Stimulated activated CD8-positive, alpha-beta memory T cell treated with anti-CD3 and anti-CD28 coated beads, Interleukin-12 subunit alpha, Interleukin-12 subunit beta, amount 100 ng/mL, for 24 hours (primary cell): ENCODE measurements around the gene EDDM13.
"Not testable (repeated sequence)": the region's sequence is repeated elsewhere in the genome, so short reads cannot be mapped to it uniquely, and the experiment has no call there.

Experiments
- DNase-seq: peaks from one replicate; pipeline ENCODE4 v3.0.0-alpha.2; 2020; ENCODE audit errors: extremely low read depth

Gene EDDM13

DNA sequence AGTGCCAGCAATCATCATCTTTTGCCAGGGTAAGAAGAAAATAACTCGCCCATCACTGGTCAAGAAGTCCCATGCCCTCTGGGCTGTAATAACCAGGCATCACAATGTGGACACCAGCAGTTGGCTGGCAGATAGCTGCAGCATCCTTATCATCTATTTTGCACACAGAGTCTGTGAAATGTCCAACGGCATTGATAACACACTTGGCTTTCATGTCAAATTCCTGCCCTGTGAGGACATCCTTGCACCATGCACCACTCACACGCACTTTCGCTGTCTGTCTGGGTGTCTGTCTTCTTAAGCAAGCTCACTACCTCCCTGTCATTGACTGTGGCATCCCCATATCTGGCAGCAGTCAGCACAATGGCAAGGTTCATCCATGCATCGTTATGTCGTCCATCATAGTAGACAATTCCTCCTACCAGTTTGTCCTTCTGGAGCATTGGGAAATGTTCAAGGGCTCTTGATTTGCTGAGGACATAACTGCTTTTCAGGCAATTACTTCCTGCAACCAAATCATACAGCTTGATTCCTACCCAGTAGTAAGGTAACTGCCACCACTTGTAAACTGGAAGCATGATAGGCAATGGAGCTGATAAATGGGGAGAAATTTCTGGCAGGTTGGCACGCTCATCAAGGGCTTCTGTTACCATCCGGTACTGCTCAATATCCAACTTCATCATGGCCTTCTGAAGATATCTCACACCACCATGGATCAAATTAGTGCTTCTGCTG, 48.9 kb downstream of the EDDM13 start:
- DNase-seq: no peak

DNA sequence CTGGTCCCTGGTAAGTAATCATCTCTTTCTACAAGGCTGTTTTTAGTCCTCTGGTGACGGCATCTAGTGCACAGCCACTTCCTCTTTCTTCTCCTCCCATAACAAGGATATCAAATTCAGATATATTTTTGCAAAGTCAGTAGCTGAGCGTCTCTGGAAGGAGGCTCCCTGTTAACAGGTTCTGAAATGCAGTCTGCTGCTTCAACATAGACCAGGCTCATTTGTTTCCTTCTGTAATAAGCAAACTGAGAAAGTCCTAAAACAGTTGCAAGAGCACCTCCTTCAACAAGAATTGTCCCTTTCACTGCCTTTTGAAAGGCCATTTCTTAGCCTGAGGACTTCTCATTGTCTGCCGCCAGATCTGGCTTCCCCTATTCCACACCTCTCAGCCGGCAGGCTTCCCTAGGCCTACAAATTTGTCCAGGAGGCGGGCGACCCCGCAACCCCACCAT, 49.5 kb downstream of the EDDM13 start:
- no peak for DNase-seq

DNA sequence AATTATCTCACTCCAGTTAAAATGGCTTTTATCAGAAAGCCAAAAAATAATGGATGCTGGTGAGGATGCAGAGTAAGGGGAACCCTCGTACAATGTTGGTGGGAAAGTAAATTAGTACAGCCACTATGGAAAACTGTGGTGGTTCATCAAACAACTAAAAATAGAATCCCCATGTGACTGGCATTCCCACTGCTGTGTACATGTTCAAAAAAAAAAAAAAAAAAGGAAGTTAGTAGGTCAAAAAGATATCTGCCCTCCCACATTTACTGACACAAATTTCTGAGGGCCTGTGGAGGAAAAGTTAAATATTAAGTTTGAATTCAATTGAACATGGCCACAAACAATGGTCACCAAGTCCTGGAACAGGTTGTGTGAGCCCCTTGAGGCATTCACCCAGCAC, 51.9 kb downstream of the EDDM13 start:
- no peak for DNase-seq

DNA sequence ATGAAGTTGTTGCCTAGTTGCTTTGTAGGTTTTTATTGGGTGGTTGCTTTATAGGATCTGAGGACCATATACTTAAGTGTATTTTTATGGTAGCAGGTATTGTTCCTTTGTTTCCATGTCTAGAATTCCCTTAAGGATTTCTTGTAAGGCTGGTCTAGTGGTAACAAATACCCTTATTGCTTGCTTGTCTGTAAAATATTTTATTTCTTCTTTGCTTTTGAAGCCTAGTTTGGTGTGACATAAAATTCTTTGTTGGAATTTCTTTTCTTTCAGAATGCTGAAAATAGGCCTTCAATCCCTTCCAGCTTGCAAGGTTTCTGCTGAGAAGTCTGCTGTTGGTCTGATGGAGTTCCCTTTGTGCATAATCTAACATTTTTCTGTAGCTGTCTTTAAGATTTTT, 60.1 kb downstream of the EDDM13 start:
- no peak for DNase-seq

DNA sequence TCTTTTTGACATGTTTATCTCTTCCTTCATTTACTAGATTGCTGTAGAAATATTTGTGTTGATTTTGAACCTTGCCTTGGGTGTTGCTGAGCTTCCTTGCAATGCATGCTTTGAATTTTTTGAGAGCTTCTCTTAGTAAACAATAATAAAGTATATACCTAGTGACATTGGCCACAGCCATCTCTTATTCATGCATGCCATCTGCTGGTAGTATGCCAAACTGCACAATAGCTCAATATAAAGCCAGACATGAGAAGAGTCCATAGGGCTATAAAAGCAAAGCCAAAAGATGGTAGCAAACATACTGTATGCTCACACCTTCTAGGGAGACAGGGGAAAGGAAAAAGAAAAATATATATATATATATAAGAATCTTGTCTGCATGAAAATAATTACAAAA, 61.0 kb downstream of the EDDM13 start:
- no peak for DNase-seq

DNA sequence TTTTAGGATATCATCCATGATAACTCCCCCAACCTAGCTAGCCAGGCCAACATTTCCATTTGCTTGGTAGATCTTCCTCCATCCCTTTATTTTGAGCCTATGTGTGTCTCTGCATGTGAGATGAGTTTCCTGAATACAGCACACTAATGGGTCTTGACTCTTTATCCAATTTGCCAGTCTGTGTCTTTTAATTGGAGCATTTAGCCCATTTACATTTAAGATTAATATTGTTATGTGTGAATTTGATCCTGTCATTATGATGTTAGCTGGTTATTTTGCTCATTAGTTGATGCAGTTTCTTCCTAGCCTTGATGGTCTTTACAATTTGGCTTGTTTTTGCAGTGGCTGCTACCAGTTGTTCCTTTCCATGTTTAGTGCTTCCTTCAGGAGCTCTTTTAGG, 62.8 kb downstream of the EDDM13 start:
- DNase-seq: not testable (repeated sequence)

DNA sequence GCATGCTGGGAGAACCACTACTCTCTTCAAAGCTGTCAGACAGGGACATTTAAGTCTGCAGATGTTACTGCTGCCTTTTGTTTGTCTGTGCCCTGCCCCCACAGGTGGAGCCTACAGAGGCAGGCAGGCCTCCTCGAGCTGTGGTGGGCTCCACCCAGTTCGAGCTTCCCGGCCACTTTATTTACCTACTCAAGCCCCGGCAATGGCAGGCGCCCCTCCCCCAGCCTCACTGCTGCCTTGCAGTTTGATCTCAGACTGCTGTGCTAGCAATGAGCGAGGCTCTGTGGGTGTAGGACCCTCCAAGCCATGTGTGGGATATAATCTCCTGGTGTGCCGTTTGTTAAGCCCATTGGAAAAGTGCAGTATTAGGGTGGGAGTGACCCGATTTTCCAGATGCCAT, 64.5 kb downstream of the EDDM13 start:
- DNase-seq: not testable (repeated sequence)

DNA sequence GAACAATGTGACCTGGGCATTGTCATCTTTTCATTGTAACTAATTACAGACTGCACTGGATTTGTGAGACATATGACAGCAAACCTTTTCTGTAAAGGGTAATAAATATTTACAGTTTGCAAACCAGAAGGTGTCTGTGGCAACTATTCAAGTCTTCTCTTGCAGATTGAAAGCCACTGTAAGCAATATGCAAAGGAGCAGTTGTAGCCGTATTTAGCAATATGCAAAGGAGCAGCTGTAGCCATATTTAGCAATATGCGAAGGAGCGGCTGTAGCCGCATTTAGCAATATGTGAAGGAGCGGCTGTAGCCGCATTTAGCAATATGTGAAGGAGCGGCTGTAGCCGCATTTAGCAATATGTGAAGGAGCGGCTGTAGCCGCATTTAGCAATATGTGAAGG, 66.5 kb downstream of the EDDM13 start:
- DNase-seq: not testable (repeated sequence)

DNA sequence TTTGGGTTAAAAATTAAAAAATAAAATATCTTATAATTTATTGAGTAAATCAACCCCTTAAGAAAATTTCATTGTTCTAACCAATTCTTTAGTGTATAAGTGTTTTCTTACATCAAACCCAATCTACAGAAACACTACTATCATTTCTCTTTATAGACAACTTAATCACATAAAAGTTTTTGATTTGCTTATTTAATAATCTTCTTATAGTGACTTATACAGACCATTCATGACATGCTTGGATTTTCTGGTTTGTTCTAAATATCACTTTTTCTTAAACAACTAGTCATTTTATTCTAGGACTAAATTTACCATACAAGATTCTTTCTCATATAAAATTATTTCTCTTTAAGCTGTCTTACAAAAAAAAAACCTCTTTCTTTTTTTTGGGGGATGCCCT, 69.4 kb downstream of the EDDM13 start:
- no peak for DNase-seq

DNA sequence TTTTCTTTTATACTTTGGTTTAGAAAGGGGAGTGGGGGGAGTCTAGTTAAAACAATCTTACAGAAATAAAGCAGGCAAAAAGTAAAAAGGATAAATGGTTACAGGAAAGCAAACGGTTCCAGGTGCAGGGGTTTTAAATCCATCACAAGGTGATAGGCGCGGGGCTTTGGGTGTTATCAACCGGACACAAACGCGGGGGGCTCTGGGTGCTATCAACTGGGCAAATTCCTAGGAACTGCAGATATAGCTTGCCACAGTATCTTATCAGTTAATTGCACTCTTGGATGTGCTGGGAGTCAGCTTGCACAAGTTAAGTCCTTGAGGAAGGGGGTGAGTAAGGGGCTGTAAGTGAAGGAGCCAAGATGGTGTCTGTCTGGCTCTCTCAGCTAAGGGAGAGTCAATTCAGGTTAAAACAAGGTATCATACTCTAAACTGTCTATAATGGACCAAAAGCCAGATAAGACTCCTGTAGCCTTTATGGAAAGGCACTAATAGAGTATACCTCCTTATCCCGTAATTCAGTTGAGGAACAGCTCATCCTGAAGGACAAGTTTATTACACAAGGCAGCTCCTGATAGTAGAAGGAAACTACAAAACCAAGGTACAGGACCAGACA, 74.7 kb downstream of the EDDM13 start:
- DNase-seq: no peak

DNA sequence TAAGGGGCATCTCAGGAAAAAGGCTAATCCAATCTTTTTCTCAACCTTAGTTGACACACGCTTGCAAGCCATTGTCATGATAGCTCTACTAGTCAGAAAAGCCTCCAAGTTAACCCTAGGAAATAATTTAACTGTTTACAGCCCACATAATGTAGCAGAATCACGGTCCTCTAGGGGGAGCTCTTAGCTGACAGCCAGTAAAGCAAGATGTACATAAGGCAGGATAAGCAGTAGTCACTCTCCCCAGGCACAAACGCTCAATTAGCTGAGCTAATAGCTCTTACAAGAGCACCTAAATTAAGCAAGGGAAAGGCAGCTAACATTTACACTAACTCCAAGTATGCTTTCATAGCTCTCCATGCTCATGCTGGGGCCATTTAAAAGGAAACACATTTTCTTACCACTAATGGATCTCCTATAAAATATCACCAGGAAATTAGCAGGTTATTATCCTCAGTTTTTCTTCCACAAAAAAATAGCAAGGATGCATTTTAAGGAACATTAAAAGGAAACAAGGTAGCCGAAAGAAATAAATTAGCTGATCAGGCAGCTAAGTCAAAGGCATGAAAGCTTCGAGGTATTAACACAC, 75.8 kb downstream of the EDDM13 start:
- no peak for DNase-seq

DNA sequence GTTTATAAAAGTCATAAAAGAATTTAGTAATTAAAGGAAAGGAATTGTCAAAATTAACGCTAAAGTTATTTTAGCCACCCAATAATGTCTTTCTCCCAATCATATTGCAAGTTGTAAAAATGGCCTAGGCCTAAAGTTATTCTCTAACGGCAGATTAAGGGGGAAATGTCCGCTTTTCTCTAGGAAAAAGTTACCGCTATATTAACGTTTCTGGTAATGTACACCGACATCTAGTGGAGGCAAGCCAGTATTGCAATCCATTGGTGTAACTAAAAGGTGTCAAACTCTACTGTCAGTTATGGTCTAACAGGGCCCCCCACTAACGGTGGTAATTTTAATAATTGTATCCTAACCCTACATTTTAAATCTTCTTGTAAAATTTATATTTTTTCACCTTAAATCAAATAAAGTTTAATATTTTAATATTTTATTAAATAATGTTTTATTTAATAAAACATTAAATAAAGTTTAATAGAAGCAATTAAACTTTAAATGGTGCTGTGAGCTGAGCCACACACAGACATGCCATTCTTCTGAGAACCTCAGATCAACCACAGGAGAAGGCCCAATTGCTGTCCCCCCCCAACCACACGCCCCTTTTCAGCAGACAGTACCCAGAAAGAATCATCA, 78.0 kb downstream of the EDDM13 start:
- DNase-seq: no peak

DNA sequence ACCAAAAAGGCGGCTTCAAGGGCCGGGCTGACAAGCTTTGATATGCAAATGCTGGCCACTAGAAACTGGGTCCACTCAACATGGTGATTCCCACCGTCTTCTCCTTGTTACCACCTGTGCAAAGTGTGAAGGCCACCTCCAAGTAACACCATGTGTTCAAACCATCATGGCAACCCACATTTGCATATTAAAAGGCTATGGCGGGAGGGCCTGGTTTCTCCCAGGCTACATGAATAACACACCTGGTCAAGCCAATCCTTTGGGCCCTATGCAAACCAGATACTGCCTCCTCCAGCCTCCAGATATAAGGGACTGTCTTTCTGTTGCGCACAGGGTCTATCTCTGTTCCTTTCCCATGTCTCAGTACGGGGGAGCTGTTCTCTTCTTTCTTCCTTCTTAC, 78.7 kb downstream of the EDDM13 start:
- DNase-seq: no peak

DNA sequence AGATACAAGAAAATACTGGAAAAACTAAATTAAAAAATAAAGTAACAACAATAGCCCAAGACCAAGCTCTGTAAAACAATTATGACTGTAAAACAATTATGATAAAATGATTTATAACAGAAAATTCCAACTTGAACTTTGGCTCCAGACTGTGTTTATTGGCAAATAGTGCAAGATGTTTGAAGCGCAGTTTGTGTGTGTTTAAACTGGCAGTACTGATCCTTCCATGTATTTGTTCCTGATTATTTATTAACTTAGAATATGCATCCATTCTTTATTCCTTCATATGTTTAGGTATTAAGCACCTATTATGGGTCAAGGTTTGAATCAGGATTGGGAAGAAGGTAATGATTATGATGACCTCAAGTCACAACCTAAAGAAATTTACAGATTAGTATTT, 83.0 kb downstream of the EDDM13 start:
- no peak for DNase-seq

DNA sequence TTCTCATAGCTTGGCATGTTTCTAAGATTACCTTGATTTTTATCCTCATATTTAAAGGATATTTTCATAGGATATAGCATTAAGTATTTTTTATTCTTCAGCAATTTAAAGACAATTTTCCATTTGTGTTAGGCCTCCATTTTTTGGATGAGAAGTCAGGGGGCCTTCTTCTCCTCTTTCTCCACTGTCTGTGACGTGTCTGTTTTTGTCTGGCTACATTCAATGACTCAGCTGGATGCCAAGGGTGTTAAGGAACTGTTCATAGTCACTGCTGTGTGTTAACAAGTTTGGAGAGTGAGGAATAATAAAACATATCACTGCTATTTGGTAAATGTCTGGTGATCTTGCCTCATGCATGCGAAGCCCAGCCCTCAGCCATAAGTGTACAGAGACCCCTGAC, 84.4 kb downstream of the EDDM13 start:
- no peak for DNase-seq
